Spleen (tissue), 11 donors: ENCODE results near the gene CD2. TPM values are rescaled to one million over a fixed set of nuclear protein-coding genes. Genes with fewer than 3 reads are reported as not detected.

Experiments
- DNase-seq: peaks from one replicate; pipeline ENCODE4 v3.0.0-alpha.2; 2020
- H3K27ac ChIP-seq, 8 donors: fragments of 200-600 bp; sonication (generic) in 7 of 8; 1 replicate in 4 of 8; 2 replicates in 4 of 8; pipeline versions ENCODE4 v1.5.0 to v1.8.0; 2016 to 2021; ENCODE audit warnings: inconsistent platforms in 4 of 8, mild to moderate bottlenecking in 4 of 8, moderate library complexity in 1 of 8
- H3K27me3 ChIP-seq, 7 donors: fragments of 200-600 bp; sonication (generic) in 6 of 7; replicated peaks in 1 of 7; 1 replicate in 4 of 7; 2 replicates in 3 of 7; pipeline versions ENCODE4 v1.5.0 to v1.8.0; 2016 to 2021; ENCODE audit warnings: inconsistent platforms in 3 of 7, mild to moderate bottlenecking in 1 of 7
- H3K36me3 ChIP-seq, 6 donors: fragments of 200-600 bp; sonication (generic) in 5 of 6; 1 replicate in 4 of 6; 2 replicates in 2 of 6; pipeline versions ENCODE4 v1.5.0 to v1.8.0; 2016 to 2021; ENCODE audit warnings: inconsistent platforms in 2 of 6
- H3K4me1 ChIP-seq, 6 donors: fragments of 200-600 bp; sonication (generic) in 5 of 6; 1 replicate in 3 of 6; 2 replicates in 3 of 6; pipeline versions ENCODE4 v1.5.0 to v1.8.0; 2016 to 2021; ENCODE audit warnings: inconsistent platforms in 3 of 6
- H3K4me3 ChIP-seq, 8 donors: fragments of 200-600 bp; sonication (generic) in 7 of 8; 1 replicate in 4 of 8; 2 replicates in 4 of 8; pipeline versions ENCODE4 v1.5.0 to v1.8.0; 2016 to 2021; ENCODE audit warnings: inconsistent platforms in 4 of 8, mild to moderate bottlenecking in 4 of 8, moderate library complexity in 2 of 8
- H3K9me3 ChIP-seq, 8 donors: fragments of 200-600 bp; sonication (generic) in 7 of 8; 1 replicate in 4 of 8; 2 replicates in 4 of 8; pipeline versions ENCODE4 v1.5.0 to v1.8.0; 2016 to 2021; ENCODE audit warnings: inconsistent platforms in 4 of 8
- POLR2A ChIP-seq, 3 donors: fragments of 450-650 bp; IDR thresholded peaks; one replicate each; pipeline ENCODE4 v1.5.1; 2017; ENCODE audit warnings: antibody characterized with exemption in 3 of 3, mild to moderate bottlenecking in 1 of 3
- POLR2AphosphoS5 ChIP-seq, 3 donors: sonication (generic); formaldehyde crosslinking; IDR thresholded peaks; one replicate each; pipeline ENCODE4 v1.5.1; 2017; ENCODE audit warnings: antibody characterized with exemption in 3 of 3
- WGBS, 5 donors: extraction: QIAGEN DNeasy Blood & Tissue Kit in 3 of 5; methylation state at CpG; one replicate each; pipeline versions ENCODE4 v1.1.5 to v1.1.7; 2013 to 2018; 5-methylcytosine and 5-hydroxymethylcytosine counted together
- intact Hi-C: fragments of 100-400 bp; cut with DNase I; formaldehyde crosslinking; loops from one replicate; pipeline ENCODE4 v1.15.0; 2023; ENCODE audit warnings: low total_unique reads
- polyA plus RNA-seq, 3 donors: library from polyadenylated mRNA; stranded (reverse); fragments of 200-250 nt; gene quantifications; one replicate each; pipeline ENCODE4 v1.2.1, GENCODE V29; 2013
- total RNA-seq, 7 donors: library from RNA; depleted of rRNA in 3 of 7; stranded (reverse); fragments of >200 nt in 3 of 7; fragmentation: NEBNext Ultra II Directional in 4 of 7; extraction: Animal tissue kit (Norgen Biotek cat#: 25700) in 4 of 7; gene quantifications; one replicate each; pipeline versions ENCODE4 v1.1.0 to v1.2.1, GENCODE V29; 2016 to 2021
- TF ChIP-seq, protein P1 (sequence below), 11 experiments: fragments of 200-600 bp in 7 of 11; fragments of 450-650 bp in 4 of 11; sonication (generic) in 4 of 11; IDR thresholded peaks in 8 of 11; conservative IDR thresholded peaks in 3 of 11; 1 replicate in 7 of 11; 2 replicates in 4 of 11; pipeline versions ENCODE4 v1.4.0 to v1.8.0; 2016 to 2021; ENCODE audit warnings: antibody characterized with exemption in 11 of 11, inconsistent platforms in 4 of 11, mild to moderate bottlenecking in 1 of 11
- donor health status: healthy with polysubstance abuse.
- donor health status: DM: no; HTN: no; CAD: no; lungs with moderate emphysema.
- donor health status: DM: no; HTN: no; CAD: no.
- donor health status: Bipolar disorder and iron deficiency.
- donor health status: healthy.
- donor health status: DM: no; HTN: no; CAD: no.
- donor health status: DM: yes; HTN: yes; CAD: no.

Gene CD2
- total and polyA plus RNA-seq, 10 donors, result 21.6 to 50.5 (median 30.1) TPM

DNA sequence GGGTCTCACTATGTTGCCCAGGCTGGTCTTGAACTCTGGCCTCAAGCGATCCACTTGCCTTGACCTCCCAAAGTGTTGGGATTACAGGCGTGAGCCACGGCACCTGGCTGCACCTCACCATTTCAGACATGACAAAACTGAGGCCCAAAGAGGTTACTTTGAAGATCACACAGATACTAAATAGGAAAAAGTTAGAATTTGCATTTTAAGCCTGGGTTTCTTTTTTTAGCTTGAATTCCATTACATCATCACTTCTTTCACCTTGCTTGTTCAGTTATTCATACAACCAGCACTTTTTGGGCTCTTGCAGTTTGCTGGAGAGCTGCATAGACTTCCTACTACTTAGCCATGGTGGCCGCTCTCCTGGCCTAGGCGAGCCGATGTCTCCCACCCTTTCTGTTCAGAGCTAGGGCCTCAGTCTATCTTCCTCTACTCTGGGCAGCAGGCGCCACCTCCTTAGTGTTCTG lies 16.3 kb upstream of the CD2 start:
- no peak overlapping the region for H3K4me3 ChIP-seq
- H3K36me3 ChIP-seq, result no peaks in the 10 kb centered on the region
- H3K27me3 ChIP-seq, result no peaks in the 10 kb centered on the region
- intact Hi-C loops, result loop anchor here (5.0 kb wide), 2 partner anchors 79 to 319 kb away; no protein-coding TSS in a partner anchor
- peaks cover 0 to 15% (median 7%) of the 10 kb centered on the region in 8 donors for H3K9me3 ChIP-seq
- no peak for TF ChIP-seq POLR2A (IDR thresholded peaks at IDR 0.05)
- peak overlapping the region; percentile 44 to 84 (median 63) for H3K27ac ChIP-seq
- 66 to 82% (median 75%) methylated on average over 7 of the region's 7 CpGs for WGBS, 5 donors
- H3K4me1 ChIP-seq, result peaks cover 11 to 38% (median 26%) of the 10 kb centered on the region in 6 donors
- DNase-seq, result peak; percentile 61

DNA sequence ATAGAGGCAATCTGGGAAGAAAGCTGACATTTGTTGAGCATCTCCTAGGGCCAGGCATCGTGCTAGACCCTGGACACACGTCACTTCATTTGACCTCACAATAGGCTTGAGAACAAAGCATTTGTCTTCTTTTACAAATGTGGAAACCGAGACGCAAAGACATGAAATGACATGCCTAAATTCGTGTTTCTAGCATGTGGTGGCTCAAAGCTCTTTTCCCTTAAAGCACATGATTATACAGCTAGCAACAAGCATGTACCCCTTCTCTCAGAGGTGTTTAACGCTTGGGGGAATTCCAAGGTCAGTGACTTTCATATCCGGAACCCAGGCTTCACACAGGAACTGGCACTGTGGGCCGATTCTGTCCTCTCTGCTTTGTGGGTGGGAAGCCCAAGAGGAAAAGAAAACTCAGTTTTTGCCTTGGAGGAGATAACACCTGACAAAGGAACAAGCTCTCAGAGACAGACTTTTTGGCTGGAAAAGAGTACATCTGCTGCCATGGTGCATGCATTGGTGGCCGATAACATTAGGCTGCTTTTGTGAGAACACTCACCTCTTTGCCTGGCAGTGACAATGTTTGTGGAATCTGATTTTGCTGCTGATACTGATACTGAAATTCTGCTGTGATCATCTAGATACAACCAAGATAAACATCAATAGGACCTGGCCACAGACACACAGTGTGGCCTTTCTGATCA lies 15.4 kb upstream of the CD2 start:
- H3K36me3 ChIP-seq, result no peaks in the 10 kb centered on the region
- H3K4me3 ChIP-seq, result no peak overlapping the region
- intact Hi-C loops, result loop anchor here (5.0 kb wide), 2 partner anchors 78 to 318 kb away; no protein-coding TSS in a partner anchor
- H3K27ac ChIP-seq, result peak overlapping the region; percentile 44 to 84 (median 63)
- peaks cover 3 to 24% (median 16%) of the 10 kb centered on the region in 8 donors for H3K9me3 ChIP-seq
- peaks cover 11 to 38% (median 26%) of the 10 kb centered on the region in 6 donors for H3K4me1 ChIP-seq
- DNase-seq, result peak; percentile 66
- peak in 1 of 3 donors; percentile 37 for TF ChIP-seq POLR2AphosphoS5 (IDR thresholded peaks at IDR 0.05)
- TF ChIP-seq, protein P1, sequence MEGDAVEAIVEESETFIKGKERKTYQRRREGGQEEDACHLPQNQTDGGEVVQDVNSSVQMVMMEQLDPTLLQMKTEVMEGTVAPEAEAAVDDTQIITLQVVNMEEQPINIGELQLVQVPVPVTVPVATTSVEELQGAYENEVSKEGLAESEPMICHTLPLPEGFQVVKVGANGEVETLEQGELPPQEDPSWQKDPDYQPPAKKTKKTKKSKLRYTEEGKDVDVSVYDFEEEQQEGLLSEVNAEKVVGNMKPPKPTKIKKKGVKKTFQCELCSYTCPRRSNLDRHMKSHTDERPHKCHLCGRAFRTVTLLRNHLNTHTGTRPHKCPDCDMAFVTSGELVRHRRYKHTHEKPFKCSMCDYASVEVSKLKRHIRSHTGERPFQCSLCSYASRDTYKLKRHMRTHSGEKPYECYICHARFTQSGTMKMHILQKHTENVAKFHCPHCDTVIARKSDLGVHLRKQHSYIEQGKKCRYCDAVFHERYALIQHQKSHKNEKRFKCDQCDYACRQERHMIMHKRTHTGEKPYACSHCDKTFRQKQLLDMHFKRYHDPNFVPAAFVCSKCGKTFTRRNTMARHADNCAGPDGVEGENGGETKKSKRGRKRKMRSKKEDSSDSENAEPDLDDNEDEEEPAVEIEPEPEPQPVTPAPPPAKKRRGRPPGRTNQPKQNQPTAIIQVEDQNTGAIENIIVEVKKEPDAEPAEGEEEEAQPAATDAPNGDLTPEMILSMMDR (IDR thresholded peaks at IDR 0.05 in 8 of 11, conservative IDR thresholded peaks at IDR 0.05 in 3 of 11), result no peak
- no peaks in the 10 kb centered on the region for H3K27me3 ChIP-seq
- 42 to 52% (median 48%) methylated on average over 9 of the region's 9 CpGs for WGBS, 5 donors

DNA sequence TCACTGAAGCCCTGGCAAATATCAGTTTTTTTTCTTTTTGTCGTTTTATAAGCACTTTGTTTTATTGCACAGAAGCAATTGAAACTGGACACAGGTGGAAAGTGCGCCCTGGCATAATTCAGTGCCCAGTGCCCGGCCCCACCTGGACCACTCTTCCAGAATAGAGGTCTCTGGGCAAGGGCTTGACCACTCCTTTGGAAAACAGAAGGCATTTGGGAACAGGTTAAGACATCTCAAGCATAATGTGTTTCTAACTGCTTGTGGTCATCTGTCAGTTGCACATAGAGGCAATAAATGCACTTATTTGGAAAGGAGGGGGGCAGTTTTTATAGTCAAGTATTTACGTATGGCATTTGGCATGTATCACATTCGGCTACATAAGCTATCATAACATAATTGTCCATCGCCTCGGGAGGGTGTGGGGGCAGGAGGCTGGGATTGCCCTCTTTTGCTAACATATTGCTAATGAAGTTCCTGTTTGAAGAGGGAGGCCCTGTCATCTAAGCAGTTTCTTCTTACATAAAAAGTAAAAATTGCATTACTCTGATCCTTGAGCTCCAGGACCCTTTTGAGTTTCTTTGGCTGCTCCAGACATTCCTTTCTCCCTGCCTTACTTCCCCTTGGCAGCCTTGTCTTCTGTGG lies 14.7 kb upstream of the CD2 start:
- 72 to 88% (median 79%) methylated on average over 7 of the region's 7 CpGs for WGBS, 5 donors
- DNase-seq, result peak; percentile 59
- intact Hi-C loops, result loop anchor here (5.0 kb wide), 2 partner anchors 78 to 318 kb away; no protein-coding TSS in a partner anchor

DNA sequence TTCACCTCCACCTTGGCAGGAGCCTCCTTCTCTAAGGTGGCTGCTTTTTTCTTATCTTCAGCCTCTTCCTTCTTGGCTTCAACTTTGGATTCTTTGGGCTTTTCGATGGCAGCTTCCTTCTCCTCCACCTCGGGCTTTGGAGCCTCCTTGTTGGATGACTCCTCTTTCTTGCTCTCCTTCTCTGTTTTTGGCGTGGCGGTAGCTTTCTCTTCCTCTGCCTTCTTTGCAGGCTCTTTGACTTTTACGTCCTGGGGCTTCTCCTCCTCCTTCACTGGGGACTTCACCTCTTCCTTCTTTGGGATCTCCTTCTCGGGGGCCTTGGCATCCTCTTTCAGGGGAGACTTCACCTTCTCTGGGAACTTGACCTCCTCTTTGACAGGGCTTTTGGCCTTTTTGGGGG lies 13.9 kb upstream of the CD2 start:
- Histone ChIP-seq H3K4me3 (no peak overlapping the region), H3K27me3 (no peaks in the 10 kb centered on the region), H3K36me3 (no peaks in the 10 kb centered on the region), H3K27ac (peak overlapping the region in 3 of 8 donors; percentile 64 to 75 (median 72)), H3K4me1 (peaks cover 11 to 38% (median 26%) of the 10 kb centered on the region in 6 donors), H3K9me3 (peaks cover 10 to 39% (median 31%) of the 10 kb centered on the region in 8 donors)
- no peak for DNase-seq
- 87 to 94% (median 94%) methylated on average over 6 of the region's 6 CpGs for WGBS, 5 donors
- intact Hi-C loops, result no loop called here
- no peak for TF ChIP-seq POLR2AphosphoS5 (IDR thresholded peaks at IDR 0.05)
- TF ChIP-seq, protein P1 (IDR thresholded peaks at IDR 0.05 in 8 of 11, conservative IDR thresholded peaks at IDR 0.05 in 3 of 11), result no peak
- no peak for TF ChIP-seq POLR2A (IDR thresholded peaks at IDR 0.05)

More for the DNA sequence above, 14.7 kb upstream of the CD2 start:
- no peaks in the 10 kb centered on the region for H3K27me3 ChIP-seq
- H3K36me3 ChIP-seq, result no peaks in the 10 kb centered on the region
- peaks cover 11 to 38% (median 26%) of the 10 kb centered on the region in 6 donors for H3K4me1 ChIP-seq
- H3K4me3 ChIP-seq, result no peak overlapping the region
- TF ChIP-seq, protein P1 (IDR thresholded peaks at IDR 0.05 in 8 of 11, conservative IDR thresholded peaks at IDR 0.05 in 3 of 11), result no peak
- no peak for TF ChIP-seq POLR2A (IDR thresholded peaks at IDR 0.05)
- TF ChIP-seq POLR2AphosphoS5 (IDR thresholded peaks at IDR 0.05), result no peak
- H3K27ac ChIP-seq, result peak overlapping the region in 7 of 8 donors; percentile 7 to 84 (median 64)
- peaks cover 10 to 31% (median 23%) of the 10 kb centered on the region in 8 donors for H3K9me3 ChIP-seq
